RWPE2 (cell line): ENCODE data around the gene CTSC.

ENCODE experiments used
- ATAC-seq: fragments of 200-7000 bp; cut with Tn5 transposase; 3 replicates; pipeline ENCODE4 v1.9.1; 2021; ENCODE audit warnings: low read depth
- DNase-seq: peaks from one replicate; pipeline ENCODE4 v3.0.0-alpha.2; 2020; ENCODE audit warnings: low spot score
- H3K27ac ChIP-seq: fragments of 450-650 bp; 2 replicates; pipeline ENCODE4 v1.5.1; 2017; ENCODE audit warnings: mild to moderate bottlenecking; ENCODE audit not compliant: poor library complexity, severe bottlenecking
- H3K27me3 ChIP-seq: fragments of 250-450 bp; sonication (Bioruptor Pico); 2 replicates; pipeline ENCODE4 v1.5.1; 2021; ENCODE audit warnings: mild to moderate bottlenecking, moderate library complexity; ENCODE audit not compliant: insufficient read depth, poor library complexity, severe bottlenecking
- H3K36me3 ChIP-seq: fragments of 250-450 bp; sonication (Bioruptor Pico); 2 replicates; pipeline ENCODE4 v1.5.1; 2020; ENCODE audit warnings: low read depth, mild to moderate bottlenecking, moderate library complexity
- H3K4me1 ChIP-seq: fragments of 250-450 bp; sonication (Bioruptor Pico); 2 replicates; pipeline ENCODE4 v1.5.1; 2021; ENCODE audit warnings: mild to moderate bottlenecking, moderate library complexity; ENCODE audit not compliant: insufficient read depth, poor library complexity, severe bottlenecking
- H3K4me3 ChIP-seq: fragments of 250-450 bp; sonication (Bioruptor Pico); 2 replicates; pipeline ENCODE4 v1.5.1; 2021; ENCODE audit warnings: mild to moderate bottlenecking, moderate library complexity; ENCODE audit not compliant: severe bottlenecking
- H3K9me3 ChIP-seq: fragments of 250-450 bp; sonication (Bioruptor Pico); 2 replicates; pipeline ENCODE4 v1.5.1; 2021; ENCODE audit warnings: mild to moderate bottlenecking, moderate library complexity; ENCODE audit not compliant: severe bottlenecking
- TF ChIP-seq, protein P1 (sequence below): fragments of 450-650 bp; IDR thresholded peaks from one replicate; pipeline ENCODE4 v1.5.1; 2017; ENCODE audit warnings: mild to moderate bottlenecking, moderate library complexity; ENCODE audit not compliant: poor library complexity, severe bottlenecking

CTSC gene

GRCh38 chr11:88308576-88308975 lies 29.0 kb downstream of the CTSC start:
- TF ChIP-seq, protein P1, sequence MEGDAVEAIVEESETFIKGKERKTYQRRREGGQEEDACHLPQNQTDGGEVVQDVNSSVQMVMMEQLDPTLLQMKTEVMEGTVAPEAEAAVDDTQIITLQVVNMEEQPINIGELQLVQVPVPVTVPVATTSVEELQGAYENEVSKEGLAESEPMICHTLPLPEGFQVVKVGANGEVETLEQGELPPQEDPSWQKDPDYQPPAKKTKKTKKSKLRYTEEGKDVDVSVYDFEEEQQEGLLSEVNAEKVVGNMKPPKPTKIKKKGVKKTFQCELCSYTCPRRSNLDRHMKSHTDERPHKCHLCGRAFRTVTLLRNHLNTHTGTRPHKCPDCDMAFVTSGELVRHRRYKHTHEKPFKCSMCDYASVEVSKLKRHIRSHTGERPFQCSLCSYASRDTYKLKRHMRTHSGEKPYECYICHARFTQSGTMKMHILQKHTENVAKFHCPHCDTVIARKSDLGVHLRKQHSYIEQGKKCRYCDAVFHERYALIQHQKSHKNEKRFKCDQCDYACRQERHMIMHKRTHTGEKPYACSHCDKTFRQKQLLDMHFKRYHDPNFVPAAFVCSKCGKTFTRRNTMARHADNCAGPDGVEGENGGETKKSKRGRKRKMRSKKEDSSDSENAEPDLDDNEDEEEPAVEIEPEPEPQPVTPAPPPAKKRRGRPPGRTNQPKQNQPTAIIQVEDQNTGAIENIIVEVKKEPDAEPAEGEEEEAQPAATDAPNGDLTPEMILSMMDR: no peak
- ATAC-seq (no peak), DNase-seq (no peak)
- no peaks in the 10 kb centered on the region for H3K27me3 ChIP-seq
- H3K9me3 ChIP-seq: no peaks in the 10 kb centered on the region
- H3K4me1 ChIP-seq: peaks cover 18% of the 10 kb centered on the region
- no peak overlapping the region for H3K4me3 ChIP-seq
- H3K36me3 ChIP-seq: peaks cover 84% of the 10 kb centered on the region
- H3K27ac ChIP-seq: no peak overlapping the region

DNA sequence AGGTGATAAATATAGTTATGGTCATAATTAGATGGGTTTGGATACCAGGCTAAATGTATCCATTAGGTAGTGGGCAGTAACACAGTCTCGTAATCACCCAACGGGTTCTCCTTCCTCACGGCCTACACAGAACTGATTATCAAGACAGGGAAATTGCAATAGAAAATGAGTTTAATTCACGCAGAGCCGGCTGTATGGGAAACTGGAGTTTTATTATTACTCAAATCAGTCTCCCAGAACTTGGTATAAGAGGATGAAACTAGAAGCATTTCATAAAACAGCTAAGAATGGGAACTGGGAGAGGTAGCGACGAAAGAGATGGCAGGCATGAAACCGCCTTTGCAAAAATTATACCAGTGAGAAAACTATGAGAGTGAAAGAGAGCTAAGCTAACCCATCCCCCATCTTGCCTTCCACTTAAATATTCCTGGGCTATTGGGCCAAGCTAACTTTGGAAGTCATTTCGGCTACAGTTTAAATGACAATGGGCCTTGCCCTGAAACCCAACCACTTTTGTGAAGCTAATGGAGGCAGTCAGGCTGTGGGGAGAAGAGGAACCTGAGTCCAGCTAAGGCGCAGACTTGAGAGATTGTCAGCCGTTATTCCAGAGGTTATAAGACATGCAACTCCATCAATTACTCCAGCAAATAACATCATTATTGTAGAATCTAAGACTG lies 29.6 kb downstream of the CTSC start:
- DNase-seq (no peak), ATAC-seq (no peak)
- Histone ChIP-seq H3K4me3 (no peak overlapping the region), H3K27ac (no peak overlapping the region), H3K36me3 (peaks cover 88% of the 10 kb centered on the region), H3K4me1 (peaks cover 18% of the 10 kb centered on the region), H3K9me3 (no peaks in the 10 kb centered on the region), H3K27me3 (no peaks in the 10 kb centered on the region)
- TF ChIP-seq, protein P1: no peak

- DNase-seq (no peak), ATAC-seq (no peak)
- peaks cover 89% of the 10 kb centered on the region for H3K36me3 ChIP-seq
- no peak overlapping the region for H3K27ac ChIP-seq
- H3K4me1 ChIP-seq: peaks cover 18% of the 10 kb centered on the region
- no peaks in the 10 kb centered on the region for H3K9me3 ChIP-seq
- H3K4me3 ChIP-seq: no peak overlapping the region
- H3K27me3 ChIP-seq: no peaks in the 10 kb centered on the region
- TF ChIP-seq, protein P1: no peak
Observed at GRCh38 chr11:88306785-88307184, 30.8 kb downstream of the CTSC start.

DNA sequence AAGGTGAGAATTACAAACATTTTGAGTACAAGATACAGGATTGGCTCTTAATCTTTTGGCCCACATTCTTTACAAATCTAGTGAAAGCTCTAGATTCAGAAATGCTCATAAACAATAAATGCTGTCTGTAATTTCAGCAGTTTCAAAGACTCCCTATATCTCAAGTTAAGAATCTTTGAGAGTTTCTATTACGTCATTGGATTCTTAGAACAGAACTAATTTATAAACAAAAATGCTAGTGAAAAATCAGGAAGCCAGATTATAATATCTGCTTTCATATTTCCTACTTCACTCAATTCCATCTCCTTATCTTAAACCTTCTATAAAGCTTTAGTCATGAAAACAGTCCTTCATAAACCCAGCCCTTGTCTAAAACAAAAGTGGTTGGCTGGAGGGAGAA lies 32.1 kb downstream of the CTSC start:
- Histone ChIP-seq H3K9me3 (no peaks in the 10 kb centered on the region), H3K36me3 (peaks cover 81% of the 10 kb centered on the region), H3K4me1 (peaks cover 8% of the 10 kb centered on the region), H3K27ac (no peak overlapping the region), H3K4me3 (no peak overlapping the region), H3K27me3 (no peaks in the 10 kb centered on the region)
- TF ChIP-seq, protein P1: no peak
- DNase-seq: no peak
- ATAC-seq: no peak

DNA sequence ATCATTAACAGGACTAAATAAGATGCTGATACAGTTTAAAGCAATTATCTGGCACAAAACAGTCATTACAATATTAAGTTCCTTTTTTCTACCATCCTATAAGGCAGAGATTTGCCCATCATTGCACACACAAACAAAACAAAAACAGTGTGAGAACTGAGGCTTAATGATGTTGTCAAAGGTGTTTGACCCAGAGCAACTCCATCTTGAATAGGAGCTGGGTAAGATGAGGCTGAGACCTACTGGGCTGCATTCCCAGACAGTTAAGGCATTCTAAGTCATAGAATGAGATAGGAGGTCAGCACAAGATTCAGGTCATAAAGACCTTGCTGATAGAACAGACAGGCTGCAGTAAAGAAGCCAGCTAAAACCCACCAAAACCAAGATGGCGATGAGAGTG lies 33.2 kb downstream of the CTSC start:
- ATAC-seq (no peak), DNase-seq (no peak)
- Histone ChIP-seq H3K27ac (no peak overlapping the region), H3K4me3 (no peak overlapping the region), H3K9me3 (no peaks in the 10 kb centered on the region), H3K36me3 (peaks cover 79% of the 10 kb centered on the region), H3K4me1 (no peaks in the 10 kb centered on the region), H3K27me3 (no peaks in the 10 kb centered on the region)
- TF ChIP-seq, protein P1: no peak
